Stimulated activated CD8-positive, alpha-beta memory T cell treated with anti-CD3 and anti-CD28 coated beads, Interleukin-2, amount 100 ng/mL, for 48 hours (primary cell): Measurements from ENCODE around the gene AGBL4.

ENCODE experiments used
- DNase-seq, 2 donors: peaks; one replicate each; pipeline ENCODE4 v3.0.0-alpha.2; 2020; ENCODE audit warnings: low read depth in 2 of 2

The AGBL4 gene

DNA sequence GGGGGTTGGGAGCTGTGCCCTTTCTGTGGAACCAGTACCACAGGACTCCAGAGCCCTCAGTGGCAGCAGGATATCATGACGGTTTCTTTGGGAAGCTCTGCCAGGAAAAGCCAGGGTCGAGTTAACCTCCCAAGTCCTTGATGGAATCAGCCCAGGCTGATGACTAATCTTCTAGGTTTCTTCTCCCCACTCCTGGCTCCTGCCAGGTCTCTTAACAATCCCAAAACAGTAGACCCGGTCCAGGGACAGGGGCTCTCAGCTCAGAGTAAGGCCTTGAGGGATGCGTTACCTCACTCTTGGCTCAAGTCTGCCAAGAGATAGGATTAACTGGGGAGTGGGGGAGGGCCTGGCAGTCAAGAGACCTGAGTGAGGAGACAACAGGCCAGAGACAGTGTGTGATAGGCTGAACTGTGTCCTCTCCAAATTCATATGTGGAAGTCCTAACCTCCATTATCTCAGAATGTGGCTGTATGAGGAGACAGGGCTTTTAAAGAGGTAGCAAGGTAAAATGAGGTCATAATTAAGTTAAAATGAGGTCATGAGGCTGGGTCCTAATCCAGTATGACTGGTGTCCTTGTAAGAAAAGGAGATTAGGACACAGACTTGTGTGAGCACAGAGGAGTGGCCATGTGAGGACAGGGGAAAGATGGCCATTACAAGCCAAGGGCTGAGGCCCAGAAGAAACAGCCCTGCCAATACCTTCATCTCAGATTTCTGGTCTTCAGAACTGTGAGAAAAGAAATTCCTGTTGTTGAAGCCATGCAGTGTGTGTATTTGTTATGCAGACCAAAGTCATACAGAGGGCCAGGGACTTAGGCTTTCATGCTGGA, 1342.1 kb downstream of the AGBL4 start:
- DNase-seq: no peak

DNA sequence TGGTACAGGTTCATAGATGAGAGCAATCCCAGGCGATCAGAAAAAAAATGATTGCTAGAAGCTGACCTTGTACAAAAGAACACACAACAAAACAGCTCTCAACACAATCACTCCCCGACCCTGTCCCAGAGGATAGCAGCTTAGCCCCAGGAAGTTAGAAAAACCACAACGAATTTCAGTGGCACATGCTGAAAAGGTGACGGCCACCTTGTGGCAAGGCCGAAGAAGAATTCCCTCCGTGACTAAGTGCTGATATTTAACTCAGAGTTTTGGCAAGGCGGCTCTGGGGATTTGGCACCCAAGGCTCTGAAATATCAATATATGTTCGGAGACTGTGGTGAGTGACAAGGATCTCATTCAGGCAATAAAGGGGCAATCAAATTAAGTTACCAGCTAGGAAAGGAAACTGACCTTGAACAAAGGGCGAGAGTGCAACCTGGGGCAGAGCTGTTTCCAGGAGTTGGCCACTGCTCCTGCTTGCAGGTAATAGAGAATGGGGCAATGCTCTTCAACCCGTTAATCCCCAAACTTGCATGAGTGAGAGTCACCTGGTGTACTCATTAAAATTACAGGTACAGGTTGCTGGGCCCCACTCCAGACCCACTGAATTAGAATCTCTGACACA, 1343.2 kb downstream of the AGBL4 start:
- no peak for DNase-seq

DNA sequence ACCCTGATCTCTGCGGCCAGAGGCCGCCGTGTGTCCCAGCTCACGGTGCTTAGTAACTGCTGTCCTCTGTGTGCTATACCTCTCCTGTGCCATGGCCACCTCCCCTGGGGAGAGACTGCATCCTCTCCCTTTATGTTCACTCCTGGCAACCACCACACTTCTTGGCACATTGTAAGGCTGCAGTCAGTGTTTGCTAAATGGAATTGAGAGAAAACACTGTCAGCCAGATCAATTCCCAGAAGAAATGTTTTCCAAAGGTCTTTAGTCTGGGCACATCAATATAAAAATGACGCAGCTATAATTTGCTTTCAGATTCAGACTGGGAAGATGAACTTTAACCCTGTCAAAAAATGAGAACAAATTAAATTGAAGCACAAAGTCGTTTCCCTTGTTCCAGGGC, 1343.9 kb downstream of the AGBL4 start:
- no peak for DNase-seq

DNA sequence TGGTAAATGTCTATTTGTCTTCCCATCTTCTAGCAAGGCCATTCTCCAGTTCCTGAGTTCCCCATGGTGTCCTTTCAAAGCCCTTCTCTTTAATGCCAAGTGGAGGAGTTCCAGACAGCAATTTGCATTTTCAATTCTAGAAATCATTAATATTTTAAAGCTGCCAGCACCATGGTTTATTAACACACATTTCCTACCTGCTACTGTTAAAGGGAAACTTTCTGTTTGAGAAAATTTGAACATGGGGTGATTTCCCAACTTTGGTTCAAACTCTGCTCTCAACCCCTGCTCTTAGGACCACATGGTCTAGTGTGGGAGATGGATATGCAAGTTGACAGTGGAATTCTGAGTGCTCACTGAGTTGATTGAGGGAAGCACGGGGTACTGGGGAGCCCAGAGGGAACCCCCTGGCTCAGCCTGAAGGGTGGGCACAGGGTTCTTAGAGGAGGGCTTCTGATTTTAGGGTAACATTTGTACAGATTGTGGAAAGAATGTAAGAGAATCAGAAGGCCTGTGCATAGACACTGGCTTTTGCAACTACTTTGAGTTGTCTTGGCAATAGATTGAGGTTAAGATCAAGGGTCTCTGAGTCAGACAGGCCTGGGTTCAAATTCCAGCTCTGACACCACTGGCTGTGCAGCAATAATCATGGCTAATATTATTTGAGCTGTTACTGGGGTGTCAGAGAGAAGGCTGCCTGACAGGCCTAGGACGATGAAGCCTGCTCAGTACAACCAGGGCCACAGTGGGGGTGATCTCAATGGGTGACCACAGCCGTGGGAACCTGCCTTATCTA, 1344.8 kb downstream of the AGBL4 start:
- no peak for DNase-seq

DNA sequence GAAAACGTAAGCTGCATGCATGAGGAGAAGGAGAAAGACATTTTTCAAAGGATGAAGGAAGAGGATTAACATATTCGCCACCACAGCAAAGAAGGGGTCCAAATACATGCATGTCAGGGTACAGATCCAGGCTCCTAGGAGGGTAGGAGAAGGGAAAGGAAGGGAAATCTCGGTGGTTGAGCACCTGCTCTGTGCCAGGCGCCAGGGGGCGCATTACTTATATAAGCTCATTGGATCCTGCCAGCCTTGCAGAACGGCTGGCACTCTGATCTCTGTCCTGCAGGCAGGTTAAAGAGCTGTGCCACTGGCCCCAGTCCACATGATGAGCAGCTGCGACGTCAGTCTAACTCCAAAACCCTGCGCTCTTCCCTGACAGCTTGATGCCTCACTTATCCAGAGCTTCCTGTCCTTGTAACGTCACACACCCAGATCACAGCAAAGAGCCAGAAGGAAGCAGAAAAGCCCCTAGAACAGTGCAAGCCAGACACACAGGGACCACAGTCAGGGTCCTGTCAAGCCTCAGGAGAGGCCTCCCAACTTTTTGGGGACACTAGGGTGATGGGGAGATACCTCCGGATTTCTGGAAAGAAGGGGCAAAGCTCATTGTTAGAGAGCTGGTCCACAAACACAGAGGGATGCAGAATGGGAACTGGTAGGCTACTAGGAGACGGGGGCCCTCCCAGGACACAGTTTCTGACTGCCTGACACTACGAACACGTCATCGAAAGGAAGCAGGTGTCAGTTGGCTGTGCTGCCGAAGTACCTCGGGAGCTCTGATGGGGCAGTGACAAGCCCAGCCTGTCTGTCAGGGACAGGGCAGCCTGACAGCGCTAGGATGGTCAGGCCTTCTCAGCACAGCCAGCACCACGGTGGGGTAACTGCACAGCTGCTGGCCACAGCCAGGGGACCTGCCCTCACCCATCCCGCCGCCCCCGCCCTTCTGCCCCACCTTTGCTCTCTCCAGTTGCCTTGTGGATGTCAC, 1346.2 kb downstream of the AGBL4 start:
- DNase-seq: peak; percentile 30 to 47

DNA sequence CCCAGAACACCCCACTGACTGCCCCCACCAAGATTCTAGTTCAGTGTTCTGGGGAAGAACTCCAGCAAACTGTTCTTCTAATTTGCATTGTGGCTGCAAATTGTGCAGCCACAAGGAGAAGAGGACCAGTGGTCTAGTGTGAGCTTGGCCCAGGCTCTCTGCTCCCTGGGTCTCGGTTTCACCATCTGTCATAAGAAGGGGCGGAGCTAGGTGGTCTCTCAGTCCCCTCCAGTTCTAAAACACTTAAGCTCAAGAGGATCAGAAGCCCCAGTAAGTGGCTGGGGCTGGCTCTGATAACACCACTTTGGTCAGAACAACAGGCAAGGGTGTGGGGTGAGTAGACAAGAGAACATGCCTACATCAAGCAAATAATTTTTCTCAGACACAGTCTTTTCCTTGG, 1346.9 kb downstream of the AGBL4 start:
- no peak for DNase-seq

DNA sequence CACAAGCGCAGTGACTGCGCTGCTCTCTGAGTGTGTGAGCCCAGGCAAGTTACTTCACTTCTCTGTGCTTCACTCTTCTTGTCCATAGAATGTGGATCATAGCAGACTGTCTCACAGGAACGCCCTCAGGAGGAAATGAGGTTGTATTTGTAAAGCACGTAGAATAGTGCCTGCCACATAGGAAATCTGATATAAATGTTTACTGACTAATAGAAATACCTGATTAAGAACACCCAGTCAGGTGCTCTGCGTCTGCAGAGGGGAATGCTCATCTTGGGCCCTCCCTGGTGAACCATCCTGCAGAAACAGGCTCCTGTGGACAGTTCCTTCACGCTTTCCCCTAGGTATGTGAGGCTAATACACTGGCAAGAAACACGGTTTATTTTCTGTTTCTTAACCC, 1347.4 kb downstream of the AGBL4 start:
- no peak for DNase-seq

DNA sequence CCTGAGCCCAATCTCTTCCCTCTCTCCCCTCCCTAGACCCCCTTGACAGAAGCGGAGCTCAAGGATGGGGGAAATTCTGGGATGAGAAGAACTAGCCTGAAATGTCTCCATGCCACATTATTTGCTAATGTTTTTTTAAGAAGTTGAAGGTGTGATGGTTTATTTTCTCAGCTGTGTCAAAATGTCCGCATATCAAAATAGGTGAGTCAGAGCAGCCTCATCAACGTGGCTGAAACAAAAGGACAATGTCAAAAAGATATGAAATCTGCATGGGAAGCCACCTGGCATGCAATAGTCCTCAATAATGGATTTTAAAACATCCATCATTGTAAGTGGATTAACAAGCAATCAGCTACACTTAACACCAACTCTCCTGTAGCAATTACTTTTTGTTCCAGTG, 1348.5 kb downstream of the AGBL4 start:
- DNase-seq: no peak

DNA sequence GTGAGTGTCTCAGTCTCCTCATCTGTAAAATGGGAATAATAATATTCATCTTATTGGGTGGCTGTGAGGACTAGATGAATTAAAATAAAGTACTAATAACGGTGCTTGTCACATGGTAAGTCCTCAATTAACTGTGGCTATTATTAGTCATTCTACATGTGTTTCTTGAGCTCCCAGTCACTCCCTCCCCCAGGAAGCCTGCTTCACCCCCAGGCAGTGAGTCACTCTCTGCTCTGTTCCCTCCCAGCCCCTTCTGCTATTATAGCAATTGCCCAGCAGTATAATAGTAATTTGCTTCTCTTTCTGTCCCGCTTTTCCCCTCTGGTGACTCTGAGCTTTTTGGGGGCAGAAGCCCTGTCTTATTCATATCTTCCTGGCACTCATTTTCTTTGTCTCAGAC, 1349.1 kb downstream of the AGBL4 start:
- no peak for DNase-seq

DNA sequence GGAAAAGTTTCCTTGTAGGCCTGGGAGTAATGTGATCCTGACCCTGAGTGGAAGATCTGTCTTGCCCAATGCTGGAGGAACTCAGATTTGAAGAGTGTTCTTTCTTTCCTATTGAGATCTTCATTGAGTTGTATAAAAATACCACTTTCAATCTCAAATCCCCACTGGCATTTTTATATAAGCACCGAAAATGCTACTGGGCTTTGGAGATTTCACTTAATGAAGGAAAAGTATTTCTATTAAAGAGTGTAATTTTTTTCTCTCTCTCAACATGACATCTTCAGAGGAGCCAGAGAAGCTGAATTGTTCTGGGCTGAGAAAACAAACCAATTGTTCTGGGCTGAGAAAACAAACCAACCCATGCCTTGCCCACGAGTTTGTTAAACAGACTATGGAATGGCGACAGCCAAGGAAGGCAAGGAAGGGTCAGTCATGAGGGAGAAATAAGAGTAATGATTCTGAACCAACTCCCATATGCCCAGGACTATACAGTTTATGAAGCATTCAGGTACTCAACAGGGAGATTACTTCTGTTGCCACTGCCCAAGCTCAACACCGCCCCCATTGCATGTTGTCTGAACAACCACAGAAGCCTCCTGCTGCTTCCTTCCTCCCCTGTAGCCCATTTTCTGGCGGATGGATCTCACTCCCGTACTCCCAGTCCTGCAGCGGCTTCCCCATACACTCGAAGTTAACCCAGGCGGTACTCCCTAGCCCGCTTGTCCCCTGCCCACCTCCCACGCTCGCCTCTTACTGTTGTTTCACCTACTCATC, 1350.2 kb downstream of the AGBL4 start:
- no peak for DNase-seq

DNA sequence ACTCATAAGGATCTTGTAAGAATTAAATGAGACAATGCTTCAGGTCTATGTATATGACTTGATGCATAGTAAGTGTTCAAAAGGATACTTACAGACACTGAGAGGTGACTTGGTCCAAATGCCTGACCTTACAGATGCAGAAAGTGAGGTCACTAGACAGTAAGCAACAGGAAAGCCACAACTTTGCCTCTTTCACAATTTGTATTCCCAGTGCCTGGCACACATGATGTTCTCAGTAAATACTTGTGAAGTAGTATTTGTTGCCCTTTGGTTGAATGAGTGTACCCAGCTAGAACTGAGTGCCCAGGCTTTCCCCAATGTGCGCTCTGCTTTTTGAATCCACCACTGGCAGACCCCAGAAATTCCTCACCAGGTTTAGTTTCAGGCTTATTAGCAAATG, 1352.2 kb downstream of the AGBL4 start:
- DNase-seq: no peak

DNA sequence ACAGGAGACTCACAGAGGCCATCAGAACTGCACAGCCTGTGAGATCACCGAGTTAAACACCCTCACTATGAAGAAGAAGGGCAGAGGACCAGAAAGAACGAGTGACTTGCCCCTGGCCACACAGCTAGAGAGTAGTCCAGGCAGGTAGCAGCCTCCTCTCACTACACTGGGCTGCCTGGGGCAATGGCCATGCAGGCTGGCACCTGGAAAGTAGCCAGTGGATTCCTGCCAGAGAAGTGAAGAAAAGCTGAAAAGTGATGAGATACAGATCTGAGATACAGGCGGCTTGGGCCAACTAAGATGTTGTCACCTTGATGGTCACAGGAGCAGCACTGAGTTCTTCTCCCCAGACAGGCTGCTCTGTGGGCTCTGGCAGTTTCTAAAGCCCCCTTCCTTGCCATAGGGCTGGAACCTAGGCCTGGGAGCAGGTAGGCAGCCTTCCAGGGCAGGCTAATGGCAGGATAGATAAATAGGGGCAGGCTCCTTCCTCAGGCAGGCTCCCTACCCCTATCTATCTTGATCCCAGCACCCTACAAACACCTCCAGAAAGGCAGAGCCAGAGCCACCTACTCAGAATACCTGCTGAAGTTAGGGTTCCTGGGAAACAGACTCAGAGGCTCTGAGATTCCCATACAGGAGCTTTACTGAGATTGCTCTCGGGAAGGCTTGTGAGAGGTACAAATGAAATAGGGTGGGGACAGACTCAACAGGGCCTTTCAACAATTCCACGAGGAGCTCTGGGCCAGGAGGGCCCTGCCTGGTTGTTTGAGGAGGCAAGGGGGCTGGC, 1353.3 kb downstream of the AGBL4 start:
- DNase-seq: no peak

DNA sequence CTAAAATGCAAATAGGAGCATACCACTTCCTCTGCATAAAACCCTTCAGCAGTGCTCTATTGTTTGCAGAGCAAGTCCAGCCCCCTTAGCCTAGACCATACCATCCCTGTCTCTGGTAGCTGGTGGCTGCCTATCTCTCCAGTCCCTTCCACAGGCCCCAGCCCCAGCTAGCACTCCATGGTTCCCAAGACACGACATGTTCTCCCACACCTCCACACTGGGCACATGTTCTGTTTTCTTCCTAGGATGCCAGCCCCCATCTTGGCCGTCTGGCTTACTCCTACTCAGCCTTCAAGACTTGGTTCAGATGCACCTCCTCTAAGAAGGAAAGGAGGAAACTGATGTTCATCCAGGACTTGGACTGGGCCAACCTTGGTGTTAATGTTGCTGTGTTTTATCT, 1355.4 kb downstream of the AGBL4 start:
- no peak for DNase-seq

DNA sequence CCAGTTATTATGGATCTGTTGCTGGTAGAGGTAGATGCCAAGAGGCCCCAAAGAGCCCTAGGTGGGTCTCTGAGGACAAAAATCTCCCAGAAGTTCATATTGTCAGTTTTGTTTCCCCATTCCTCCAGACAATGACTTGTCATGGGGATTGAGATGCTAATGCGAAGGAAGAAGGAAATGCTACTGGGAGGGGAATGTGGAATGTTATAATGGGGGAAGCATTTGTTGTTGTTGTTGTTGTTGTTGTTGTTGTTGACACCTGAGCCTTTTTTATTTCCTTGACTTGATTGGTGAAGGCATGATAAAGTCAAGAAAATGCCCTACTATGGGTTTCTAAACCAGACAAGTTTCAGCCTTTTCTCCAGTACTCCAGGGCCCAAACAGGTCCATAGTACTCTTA, 1356.0 kb downstream of the AGBL4 start:
- no peak for DNase-seq

DNA sequence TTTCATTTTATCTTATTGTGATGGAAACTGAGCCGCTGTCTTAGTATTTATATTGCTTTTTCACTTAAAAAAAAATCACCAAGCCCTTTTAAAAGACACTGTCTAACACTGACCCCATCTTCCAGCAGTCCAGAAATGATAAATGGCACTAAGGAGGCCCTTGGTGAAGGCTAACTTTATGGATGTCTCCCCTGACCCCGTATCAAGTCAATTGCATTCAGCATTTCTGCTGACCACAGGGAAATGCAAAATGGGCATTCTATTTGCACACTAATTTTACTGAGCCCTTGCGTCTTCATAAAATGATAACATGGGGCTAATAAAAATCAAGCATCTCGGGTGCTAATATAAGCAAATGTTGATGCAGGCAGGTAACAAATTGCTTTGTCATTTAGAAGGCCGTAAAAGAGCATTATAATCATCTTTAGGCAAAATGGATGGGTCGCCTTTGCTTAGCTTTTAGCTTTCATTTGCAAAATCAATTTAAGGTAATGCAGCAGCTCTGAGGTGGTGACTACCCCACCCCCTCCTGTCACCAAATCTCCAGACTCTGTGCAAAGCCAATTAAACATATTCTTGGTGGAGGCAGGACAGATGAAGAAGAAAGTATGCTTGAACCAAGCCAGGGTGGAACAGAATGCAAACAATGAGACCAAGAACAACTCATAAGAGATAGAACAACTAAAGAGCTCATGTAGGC, 1357.9 kb downstream of the AGBL4 start:
- DNase-seq: no peak

DNA sequence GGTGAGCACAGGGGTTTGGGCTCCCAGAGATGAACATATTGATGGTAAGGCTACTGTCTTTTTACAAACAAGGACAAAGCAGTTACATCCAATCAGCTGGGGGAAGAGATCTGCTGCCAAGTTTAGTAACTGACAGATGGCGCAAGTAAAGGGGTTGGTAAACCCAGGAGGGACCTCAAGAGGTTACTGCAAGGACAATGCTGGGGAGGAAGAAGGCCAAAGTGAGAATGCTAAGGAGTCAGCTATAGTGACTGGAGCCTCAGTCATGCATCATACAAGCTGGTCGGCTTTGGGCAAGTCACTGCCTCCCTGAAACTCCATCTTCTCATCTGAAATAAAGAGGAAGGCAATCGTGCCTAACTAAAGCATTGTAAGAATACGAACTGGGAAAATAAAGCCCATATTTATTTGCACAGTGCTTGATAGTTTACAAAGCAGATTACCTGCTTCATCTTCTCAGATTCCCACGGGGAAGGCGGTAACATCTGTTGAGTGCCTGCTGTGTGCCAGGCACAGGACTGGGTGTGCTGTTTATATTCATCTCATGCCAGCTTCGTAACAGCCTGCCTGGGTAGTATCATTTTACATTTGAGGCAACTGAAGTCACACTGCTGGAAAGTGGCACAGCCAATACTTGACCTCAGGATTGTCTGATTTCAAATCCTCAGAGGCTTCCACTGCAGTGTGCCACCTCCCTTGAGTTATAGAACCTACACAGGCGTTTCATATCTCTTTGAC, 1361.9 kb downstream of the AGBL4 start:
- DNase-seq: no peak

DNA sequence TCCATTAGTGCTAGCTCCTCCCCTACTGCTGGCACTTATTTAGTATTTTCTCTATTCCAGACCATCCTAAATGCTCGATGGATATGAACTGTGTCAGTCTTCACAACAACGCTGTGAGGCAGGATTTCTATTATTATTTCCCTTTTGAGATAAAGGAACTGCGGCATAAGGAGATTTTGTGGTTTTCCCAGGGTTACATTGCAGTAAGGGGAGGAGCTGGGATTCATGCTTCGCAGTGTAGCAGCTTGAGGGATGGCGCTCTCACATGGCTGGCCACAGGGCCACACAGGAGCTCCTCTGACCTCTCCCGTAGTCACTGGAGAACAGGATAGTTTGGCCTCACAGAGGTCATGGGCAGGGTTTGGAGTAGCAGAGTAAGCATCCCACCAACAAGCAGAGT, 1364.0 kb downstream of the AGBL4 start:
- DNase-seq: no peak

DNA sequence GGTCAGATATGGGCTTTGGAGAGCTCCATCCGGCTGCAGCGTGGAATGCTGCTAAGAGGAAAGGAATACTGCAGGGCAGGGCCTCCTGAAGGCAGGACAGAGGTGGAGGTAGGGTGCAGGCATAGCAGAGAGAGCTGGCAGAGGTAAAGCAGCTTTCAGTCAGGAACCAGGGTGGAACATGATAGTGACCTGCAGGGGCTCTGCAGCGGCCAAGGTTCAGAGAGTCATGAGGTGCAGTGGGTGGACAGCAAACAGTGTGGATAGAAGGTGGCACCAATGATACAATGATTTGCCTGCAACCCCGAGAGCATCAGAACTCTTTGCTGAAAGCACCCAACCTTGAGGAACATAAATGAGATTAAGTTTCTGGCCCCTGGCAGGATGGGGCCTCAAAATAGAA, 1366.3 kb downstream of the AGBL4 start:
- DNase-seq: no peak
